Measurements from ENCODE around the gene EXOSC5. TPM values are rescaled to one million over a fixed set of nuclear protein-coding genes. Genes with fewer than 3 reads are reported as not detected.

EXOSC5 gene
- 10 to 100 TPM; 10.7 to 33.7 (median 14.4) TPM for total RNA-seq
- polyA plus RNA-seq = 10 to 100 TPM; 14.3 to 15.3 TPM

DNA sequence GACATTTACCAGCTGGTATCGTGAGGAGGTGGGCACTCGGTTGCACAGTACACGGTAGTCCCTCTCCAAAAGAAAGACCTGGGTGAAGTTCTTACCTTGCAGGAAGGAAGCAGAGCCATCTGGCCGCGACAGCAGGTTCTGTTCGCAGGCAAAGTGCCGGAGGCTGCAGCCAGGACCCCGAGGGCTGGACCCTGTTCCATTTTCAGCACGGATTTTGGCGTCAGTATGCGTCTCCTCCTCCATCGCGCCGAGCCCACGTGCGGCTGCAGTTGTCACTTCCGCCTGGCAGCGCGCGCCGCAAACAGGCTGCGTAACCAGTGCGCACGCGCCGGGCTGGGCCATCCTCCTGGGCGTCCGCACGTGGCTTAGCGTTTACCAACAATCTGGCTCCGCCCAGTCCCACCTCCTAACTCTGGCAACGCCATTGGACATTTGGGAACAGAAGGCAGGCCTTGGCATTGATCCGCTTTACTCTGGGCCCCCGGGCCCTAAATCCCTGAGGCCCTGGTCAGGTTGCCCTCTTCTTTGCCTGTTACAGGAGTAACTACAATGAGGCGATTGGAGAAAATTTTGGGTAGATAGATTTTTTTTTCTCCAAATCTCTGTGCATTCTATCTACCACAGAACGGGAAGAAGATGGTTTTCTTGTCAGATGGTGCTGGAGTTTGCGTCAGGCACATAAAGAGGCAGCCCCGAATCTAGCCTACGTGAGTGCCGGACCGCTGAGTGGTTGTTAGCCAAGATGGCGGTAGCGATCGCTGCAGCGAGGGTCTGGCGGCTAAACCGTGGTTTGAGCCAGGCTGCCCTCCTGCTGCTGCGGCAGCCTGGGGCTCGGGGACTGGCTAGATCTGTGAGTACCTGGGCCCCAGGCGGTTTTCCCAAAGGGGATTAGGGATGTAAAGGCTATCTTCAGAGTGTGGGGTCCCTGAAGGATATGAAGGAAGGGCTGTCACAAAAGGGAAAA is at the start of gene EXOSC5, which contains the start of gene BCKDHA:
Gene EXOSC5 (minus strand): TSS at position 274 of the 964 bp plus-strand sequence. CDS start 31 bp downstream, at position 243.
Gene BCKDHA (plus strand): TSS at position 733 of the 964 bp plus-strand sequence. CDS start 10 bp downstream, at position 743.
- Histone ChIP-seq H3K36me3 (no peaks in the 10 kb centered on the region), H3K27me3 (no peaks in the 10 kb centered on the region), H3K27ac (peak within 1 kb of the TSS; percentile 93 to 99 (median 96)), H3K4me3 (peak within 1 kb of the TSS; percentile 64 to 95 (median 82)), H3K4me1 (peaks cover 0 to 16% (median 9%) of the 10 kb centered on the region in 3 donors), H3K9me3 (no peaks in the 10 kb centered on the region)
- TF ChIP-seq CTCF (IDR thresholded peaks at IDR 0.05) = no peak
- 0 to 1% methylated on average over 50 of the region's 50 CpGs for WGBS, 2 donors
- DNase-seq = peak; percentile 97 to 100 (median 100)
- peak; percentile 96 to 99 (median 97) for ATAC-seq
- FAIRE-seq = peak; percentile 95
- intact Hi-C loops (cut with DNase I) = no loop called here

GRCh38 chr19:41445575-41445974 is 48.4 kb upstream of the EXOSC5 start:
- H3K4me1 ChIP-seq = no peaks in the 10 kb centered on the region
- H3K27ac ChIP-seq = no peak overlapping the region
- ATAC-seq (no peak), DNase-seq (peak in 1 of 6 donors; percentile 20), FAIRE-seq (no peak)
- intact Hi-C loops (cut with DNase I) = loop anchor here in 2 of 3 donors (5.0 to 10.0 kb wide), 3 partner anchors 111 to 129 kb away; partner anchors contain the start of gene CEACAM21 (in 1 of the 2)
- H3K9me3 ChIP-seq = no peaks in the 10 kb centered on the region
- H3K27me3 ChIP-seq = no peaks in the 10 kb centered on the region
- H3K4me3 ChIP-seq = no peak overlapping the region
- 37 to 38% methylated on average over 5 of the region's 5 CpGs for WGBS, 2 donors
- TF ChIP-seq CTCF (IDR thresholded peaks at IDR 0.05) = no peak
- H3K36me3 ChIP-seq = no peaks in the 10 kb centered on the region

DNA sequence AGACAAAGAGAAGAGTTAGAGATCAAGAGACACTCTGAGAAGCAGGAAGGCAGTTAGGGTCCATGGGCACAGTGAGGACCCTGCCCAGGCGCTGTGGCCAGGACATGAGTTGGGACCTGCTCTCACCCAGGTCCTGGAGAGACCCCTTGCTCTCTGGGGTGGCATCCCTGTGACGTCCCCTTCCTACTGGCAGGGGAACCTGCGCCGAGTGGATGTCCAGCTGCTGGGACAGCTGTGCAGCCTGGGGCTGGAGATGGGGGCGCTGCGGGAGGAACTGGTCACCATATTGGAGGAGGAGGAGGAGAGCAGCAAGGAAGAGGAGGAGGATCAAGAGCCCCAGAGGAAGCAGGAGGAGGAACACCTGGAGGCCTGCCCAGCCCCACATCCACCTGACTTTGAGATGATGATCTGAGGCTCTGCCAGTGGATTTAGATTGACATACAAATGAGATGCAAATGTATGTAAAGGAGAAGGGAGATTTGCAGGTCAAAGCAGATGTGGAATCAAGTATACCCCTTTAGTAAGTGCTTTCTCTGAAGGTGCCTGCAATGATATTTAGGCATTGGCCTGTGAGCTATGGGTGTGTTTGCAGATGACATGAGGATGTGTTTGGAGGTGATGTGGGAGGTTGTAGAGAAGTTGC is 46.8 kb upstream of the EXOSC5 start:
- Histone ChIP-seq H3K9me3 (no peaks in the 10 kb centered on the region), H3K36me3 (no peaks in the 10 kb centered on the region), H3K4me3 (no peak overlapping the region), H3K27me3 (no peaks in the 10 kb centered on the region), H3K4me1 (peaks cover 0 to 3% (median 3%) of the 10 kb centered on the region in 3 donors), H3K27ac (no peak overlapping the region)
- ATAC-seq (no peak), DNase-seq (no peak), FAIRE-seq (no peak)
- no peak for TF ChIP-seq CTCF (IDR thresholded peaks at IDR 0.05)
- intact Hi-C loops (cut with DNase I) = loop anchor here in 2 of 3 donors (10.0 kb wide), 2 partner anchors 109 to 131 kb away; partner anchors contain the start of gene CEACAM21 (in 1 of the 2)
- 42 to 57% methylated on average over 6 of the region's 6 CpGs for WGBS, 2 donors

DNA sequence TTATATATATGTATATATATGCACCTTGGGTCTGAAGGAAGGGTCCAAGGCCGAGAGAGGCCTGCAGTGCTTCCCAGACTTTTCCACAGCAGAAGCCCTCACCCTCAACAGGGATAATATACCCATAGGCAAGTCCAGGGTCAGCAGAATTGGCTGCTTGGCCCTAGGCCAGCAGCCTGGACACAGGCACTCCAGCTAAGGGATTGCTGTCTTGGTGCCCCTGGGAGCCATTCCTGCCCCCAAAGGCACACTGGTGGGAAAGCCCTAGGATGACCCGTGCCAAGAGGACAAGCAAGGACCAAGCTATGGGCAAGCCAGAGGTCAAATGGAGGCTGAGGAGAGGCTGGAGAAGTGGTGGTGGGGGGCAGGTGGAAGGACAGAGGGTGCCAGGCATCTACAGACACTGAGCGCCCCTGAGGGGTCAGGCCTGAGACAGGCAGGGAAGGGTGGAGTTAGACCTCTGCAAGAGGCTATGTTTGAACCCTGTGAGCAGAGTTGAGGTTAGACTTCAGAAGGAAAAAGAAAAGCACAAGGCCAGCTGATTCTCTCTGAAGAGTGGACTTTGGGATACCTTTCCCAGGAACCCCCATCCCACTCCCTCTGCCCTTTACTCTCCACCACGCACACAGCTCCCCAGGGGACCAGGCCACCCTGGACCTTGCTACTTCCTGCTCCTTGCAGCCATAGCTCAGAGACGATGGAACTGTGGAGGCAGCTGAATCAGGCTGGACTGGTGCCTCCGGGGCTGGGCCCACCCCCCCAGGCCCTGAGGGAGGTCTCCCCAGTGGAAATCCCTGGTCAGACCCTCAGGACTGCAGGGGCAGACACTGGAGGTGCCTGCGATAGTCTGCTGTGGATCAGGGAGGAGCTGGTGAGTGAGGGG is 45.6 kb upstream of the EXOSC5 start, which contains the start of gene ERICH4:
Gene ERICH4 (plus strand): TSS at position 684 of the 883 bp plus-strand sequence. CDS start 14 bp downstream, at position 698.
- Histone ChIP-seq H3K27me3 (no peaks in the 10 kb centered on the region), H3K4me1 (peaks cover 0 to 6% (median 4%) of the 10 kb centered on the region in 3 donors), H3K27ac (no peak within 1 kb of the TSS), H3K4me3 (no peak within 1 kb of the TSS), H3K9me3 (no peaks in the 10 kb centered on the region), H3K36me3 (no peaks in the 10 kb centered on the region)
- ATAC-seq (no peak), FAIRE-seq (no peak), DNase-seq (no peak)
- intact Hi-C loops (cut with DNase I) = loop anchor here in 2 of 3 donors (10.0 kb wide), 2 partner anchors 108 to 132 kb away; partner anchors contain the start of gene CEACAM21 (in 1 of the 2)
- WGBS, 2 donors = 45 to 58% methylated on average over 7 of the region's 7 CpGs
- no peak for TF ChIP-seq CTCF (IDR thresholded peaks at IDR 0.05)

All from pancreas (tissue), 10 donors.